22Rv1 (cell line): Measurements from ENCODE around the gene TMEM143.
"Not testable (repeated sequence)": the region's sequence is repeated elsewhere in the genome, so short reads cannot be mapped to it uniquely, and the experiment has no call there.

Experiments used
- H3K27ac ChIP-seq: fragments of 450-650 bp; 2 replicates; pipeline ENCODE4 v1.5.1; 2017
- CTCF ChIP-seq: fragments of 450-650 bp; IDR thresholded peaks from 2 replicates; pipeline ENCODE4 v1.5.1; 2017; ENCODE audit warnings: mild to moderate bottlenecking
- ZFX ChIP-seq: fragments of 450-650 bp; IDR thresholded peaks from 2 replicates; pipeline ENCODE4 v1.6.1; 2017; ENCODE audit warnings: antibody characterized with exemption, borderline replicate concordance

TMEM143 gene

GRCh38 chr19:48301886-48302599, 61.7 kb downstream of the TMEM143 start:
- TF ChIP-seq ZFX (no peak), CTCF (no peak)
- no peak overlapping the region for H3K27ac ChIP-seq

- TF ChIP-seq CTCF (no peak), ZFX (no peak)
Observed at GRCh38 chr19:48297975-48298374, 65.8 kb downstream of the TMEM143 start.

GRCh38 chr19:48296963-48297734, 66.6 kb downstream of the TMEM143 start:
- no peak overlapping the region for H3K27ac ChIP-seq
- TF ChIP-seq ZFX (no peak), CTCF (no peak)

More at GRCh38 chr19:48297975-48298374, 65.8 kb downstream of the TMEM143 start:
- H3K27ac ChIP-seq = no peak overlapping the region

- H3K27ac ChIP-seq = no peak overlapping the region
- TF ChIP-seq ZFX (no peak), CTCF (no peak)
Observed at GRCh38 chr19:48295458-48295857, 68.3 kb downstream of the TMEM143 start.

GRCh38 chr19:48292798-48293197, 70.9 kb downstream of the TMEM143 start:
- H3K27ac ChIP-seq = no peak overlapping the region
- no peak for TF ChIP-seq ZFX
- TF ChIP-seq CTCF = no peak

GRCh38 chr19:48291489-48291815, 72.3 kb downstream of the TMEM143 start:
- H3K27ac ChIP-seq = not testable (repeated sequence)

GRCh38 chr19:48290771-48291488, 72.8 kb downstream of the TMEM143 start:
- TF ChIP-seq CTCF = peak; percentile 99
- no peak for TF ChIP-seq ZFX
- H3K27ac ChIP-seq = no peak overlapping the region
